GM12891 (cell line): ENCODE results near the gene RNF150.

ENCODE experiments used
- DNase-seq: peaks from one replicate; pipeline ENCODE4 v3.0.0; 2011; ENCODE audit warnings: low spot score; ENCODE audit not compliant: insufficient read length
- FAIRE-seq: peaks from 2 replicates; lab custom pipeline; 2011; peaks lifted over from hg19 to GRCh38; lab: Jason Lieb, UNC
- PAX5 ChIP-seq: IDR thresholded peaks from 2 replicates; pipeline ENCODE4 v1.6.1; 2011; ENCODE audit warnings: low read length, moderate library complexity, mild to moderate bottlenecking; ENCODE audit not compliant: insufficient read depth, severe bottlenecking
- POLR2A ChIP-seq: IDR thresholded peaks from 2 replicates; pipeline ENCODE4 v1.6.1; 2011; ENCODE audit warnings: low read depth, low read length, control low read depth
- POLR2AphosphoS5 ChIP-seq: IDR thresholded peaks from 2 replicates; pipeline ENCODE4 v1.6.1; 2011; ENCODE audit warnings: low read depth, low read length, control low read depth
- POU2F2 ChIP-seq: IDR thresholded peaks from 2 replicates; pipeline ENCODE4 v1.6.1; 2011; ENCODE audit warnings: low read depth, mild to moderate bottlenecking, control low read depth, low read length, moderate library complexity
- SPI1 ChIP-seq: IDR thresholded peaks from 2 replicates; pipeline ENCODE4 v1.6.1; 2011; ENCODE audit warnings: low read depth, low read length, control low read depth
- TAF1 ChIP-seq: IDR thresholded peaks from 2 replicates; pipeline ENCODE4 v1.6.1; 2011; ENCODE audit warnings: low read depth, low read length, control low read depth

RNF150 gene

DNA sequence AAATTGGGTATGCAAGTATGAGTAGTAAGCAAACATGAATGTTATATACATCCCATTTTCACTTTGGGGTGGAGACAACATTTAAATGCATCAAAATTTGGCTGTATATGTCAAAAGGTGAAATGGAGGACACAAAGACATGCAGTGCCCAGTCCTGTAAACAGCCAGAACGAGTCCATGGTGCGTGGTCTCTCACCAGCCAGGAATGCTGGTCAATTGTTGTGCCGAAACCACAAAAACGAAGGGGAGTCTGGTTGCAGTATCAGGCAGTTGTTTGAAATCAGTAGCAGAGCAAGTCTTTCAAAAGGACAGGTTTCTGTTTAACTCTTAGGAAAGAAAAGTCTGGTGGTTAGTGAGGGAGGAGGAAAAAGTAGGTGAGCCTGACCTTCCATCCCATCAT, 22.3 kb upstream of the RNF150 start:
- TF ChIP-seq SPI1: no peak
- TF ChIP-seq POU2F2: no peak
- TF ChIP-seq POLR2AphosphoS5: no peak
- DNase-seq (no peak), FAIRE-seq (no peak)

DNA sequence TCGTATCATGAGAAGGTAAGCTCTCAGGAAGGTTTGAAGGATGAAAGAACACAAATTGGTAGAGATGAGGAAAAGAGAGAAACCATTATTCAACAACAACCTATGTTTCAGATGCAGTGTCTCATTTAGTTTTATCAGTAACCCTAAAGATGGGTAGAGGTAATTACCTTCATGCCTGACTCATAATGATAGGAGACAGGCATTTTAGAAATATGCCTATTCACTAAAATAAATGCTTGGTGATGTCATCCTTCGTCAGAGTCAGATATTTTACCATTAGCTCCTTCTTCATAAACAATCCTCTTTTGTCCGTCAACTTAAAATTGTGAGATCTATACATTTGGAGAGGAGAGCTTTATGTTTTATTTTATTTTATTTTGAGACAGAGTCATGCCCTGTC, 21.5 kb upstream of the RNF150 start:
- no peak for TF ChIP-seq TAF1
- no peak for TF ChIP-seq POLR2A
- TF ChIP-seq SPI1: no peak
- TF ChIP-seq POU2F2: no peak
- TF ChIP-seq PAX5: no peak
- TF ChIP-seq POLR2AphosphoS5: no peak
- FAIRE-seq: no peak
- no peak for DNase-seq

DNA sequence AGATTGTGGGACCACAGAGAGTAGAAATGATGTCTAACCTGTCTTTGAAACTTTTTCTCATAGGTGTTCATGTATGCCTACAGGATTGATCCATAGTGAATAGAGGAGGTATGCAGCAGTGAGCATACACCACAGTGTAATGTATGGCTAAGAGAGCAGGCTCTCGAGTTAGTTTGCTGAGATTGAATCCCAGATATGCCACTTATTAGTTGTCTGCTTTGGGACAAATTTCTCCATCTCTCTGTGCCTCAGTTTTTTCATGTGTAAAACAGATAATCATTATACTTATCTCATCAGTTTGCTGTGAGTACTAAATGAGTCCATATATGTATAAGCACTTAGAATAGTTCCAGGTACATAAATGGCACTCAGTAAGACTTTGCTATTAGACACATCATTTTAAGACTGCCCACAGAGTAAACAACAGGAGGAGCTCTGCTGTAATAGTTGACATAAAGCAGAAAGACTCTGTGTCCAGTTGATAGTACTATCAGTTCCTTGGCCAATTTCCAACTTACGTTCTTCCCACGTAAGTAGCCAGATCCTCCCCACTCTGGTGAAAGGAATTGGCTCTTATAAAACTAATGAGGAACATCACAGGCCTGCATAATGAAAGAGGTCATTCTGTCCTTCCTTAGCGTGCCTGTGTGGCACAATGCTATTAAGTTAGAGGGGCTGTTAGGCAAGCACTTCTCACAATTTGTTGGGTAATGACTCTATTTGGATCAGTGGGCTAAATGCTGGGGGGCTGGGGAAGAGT, 20.7 kb upstream of the RNF150 start:
- DNase-seq (no peak), FAIRE-seq (no peak)
- TF ChIP-seq TAF1 (no peak), POLR2AphosphoS5 (no peak), PAX5 (no peak), POLR2A (no peak), SPI1 (no peak), POU2F2 (no peak)

DNA sequence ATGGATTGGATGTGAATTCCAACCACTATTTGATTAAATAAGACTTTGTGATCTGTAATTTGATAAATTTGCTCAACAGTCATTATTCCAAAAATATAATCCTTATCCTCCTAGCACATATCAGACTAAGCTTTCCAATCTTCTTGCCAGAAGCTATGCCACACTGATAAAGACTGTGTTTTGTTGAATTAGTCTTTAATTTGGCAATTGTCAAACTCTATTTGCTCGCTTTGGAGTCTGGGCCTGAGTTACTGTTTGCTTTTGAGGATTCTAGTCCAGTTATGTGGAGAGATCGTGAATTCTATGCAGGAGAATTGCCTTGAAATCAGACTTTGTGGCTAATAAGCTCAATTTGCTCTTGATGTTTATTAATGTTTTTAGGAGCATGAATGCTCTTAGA, 10.9 kb upstream of the RNF150 start:
- FAIRE-seq: no peak
- no peak for DNase-seq
- TF ChIP-seq TAF1 (no peak), PAX5 (no peak), POLR2AphosphoS5 (no peak), POU2F2 (no peak), POLR2A (no peak), SPI1 (no peak)

DNA sequence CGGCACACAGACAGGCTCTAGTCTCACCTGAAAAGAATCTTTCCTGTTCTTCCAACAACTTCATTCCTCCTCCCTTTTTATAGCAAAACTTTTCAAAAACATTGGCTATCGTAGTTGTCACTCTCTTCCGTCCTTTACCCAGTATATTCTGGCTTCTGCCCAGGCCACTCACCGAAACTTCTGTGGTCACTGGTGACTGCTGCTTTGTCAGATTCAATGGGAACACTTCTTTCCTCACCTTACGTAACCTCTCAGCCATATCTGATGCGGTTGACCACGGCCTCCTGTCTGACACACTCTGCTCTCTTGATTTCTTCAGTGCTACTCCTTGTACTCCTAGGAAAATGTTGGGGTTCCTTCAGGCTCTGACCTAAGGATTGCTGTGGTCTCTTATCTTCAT, 9.2 kb upstream of the RNF150 start:
- no peak for DNase-seq
- TF ChIP-seq POLR2AphosphoS5 (no peak), TAF1 (no peak), POU2F2 (no peak)
- no peak for FAIRE-seq

DNA sequence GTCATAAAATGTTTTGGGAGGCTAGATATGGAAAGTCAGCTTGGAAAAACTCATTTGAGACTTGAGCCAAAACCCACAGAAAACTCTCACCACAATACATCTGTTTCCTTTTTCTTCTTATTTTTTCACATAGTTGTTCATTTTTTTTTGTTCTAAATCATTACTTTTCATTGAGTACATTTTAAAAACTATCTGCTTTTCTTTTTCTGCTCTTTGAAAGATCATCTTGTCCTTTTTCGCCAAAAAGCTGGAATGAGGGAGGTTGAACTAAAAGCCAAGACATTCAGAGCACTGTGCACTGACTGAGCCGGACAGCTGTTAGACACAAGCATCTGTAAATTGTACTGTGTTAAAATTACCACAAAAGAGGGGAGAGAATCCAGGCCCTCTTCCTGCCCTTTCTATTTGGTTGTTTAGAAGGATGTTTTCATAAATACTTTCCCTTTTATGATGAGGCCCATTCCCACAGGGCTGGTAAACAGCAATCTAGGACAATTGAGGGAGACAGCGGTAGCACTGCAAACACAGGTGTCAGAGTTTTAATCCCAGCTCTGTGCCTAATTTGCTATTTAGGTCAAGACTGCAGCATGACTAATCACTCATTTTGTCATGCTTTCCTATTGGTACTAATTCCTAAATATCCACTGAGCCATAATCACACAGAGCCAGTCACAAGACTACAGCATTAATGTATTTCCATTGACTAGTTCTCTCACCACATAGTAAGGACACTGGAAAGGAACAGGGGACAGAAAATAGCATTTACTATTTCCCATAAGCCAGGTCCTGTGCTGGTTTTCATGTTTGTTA, 7.3 kb upstream of the RNF150 start:
- TF ChIP-seq POLR2AphosphoS5 (no peak), TAF1 (no peak), POU2F2 (no peak), SPI1 (no peak), POLR2A (no peak), PAX5 (no peak)
- no peak for DNase-seq
- peak; percentile 23 for FAIRE-seq

DNA sequence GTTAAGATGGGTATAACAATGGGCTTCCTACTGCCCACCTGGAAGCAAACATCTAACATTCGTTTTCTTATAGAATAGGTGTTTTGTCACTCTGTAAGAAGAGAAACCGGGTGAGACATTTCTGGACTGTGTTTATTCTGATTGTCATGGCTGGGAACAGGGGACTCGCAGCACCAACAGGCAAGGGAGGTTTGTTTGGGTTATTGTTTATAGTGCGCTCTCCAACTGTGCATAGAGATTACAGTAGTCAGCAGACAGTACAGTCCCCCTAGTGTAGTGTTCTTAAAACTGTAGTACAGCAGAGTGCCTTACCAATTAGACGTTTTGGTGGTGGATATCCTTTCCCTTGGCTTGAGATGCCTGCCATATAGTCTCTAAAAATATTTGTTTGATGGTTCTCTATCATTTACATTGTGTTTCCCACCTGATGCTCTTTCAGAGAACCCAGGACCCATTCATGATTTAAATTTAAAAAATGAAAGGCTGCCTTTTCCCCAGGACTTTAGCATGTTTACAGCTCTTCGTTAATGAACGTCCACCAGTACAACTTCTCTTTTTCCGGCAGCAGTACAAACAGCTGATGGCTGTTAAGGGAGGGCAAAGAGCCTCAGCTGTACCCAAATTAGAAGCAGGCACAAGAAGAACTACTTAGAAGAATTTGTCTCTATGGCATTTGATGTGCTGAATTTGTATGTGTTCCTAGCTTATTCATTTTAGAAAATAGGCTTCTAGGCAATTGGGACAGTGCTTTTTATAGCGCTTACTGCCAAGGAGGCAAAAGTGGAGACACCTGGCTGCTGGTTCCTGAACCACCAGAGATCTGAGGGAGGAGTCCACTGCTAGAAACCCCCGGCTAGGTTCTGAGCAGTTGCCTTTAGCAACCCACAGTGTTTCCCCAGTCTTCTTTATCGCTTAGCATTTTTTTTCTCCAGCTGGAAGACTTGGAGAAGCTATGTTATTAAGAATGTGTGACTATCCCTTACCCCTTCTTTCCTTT, 1.0 kb upstream of the RNF150 start:
- DNase-seq: no peak
- no peak for FAIRE-seq

DNA sequence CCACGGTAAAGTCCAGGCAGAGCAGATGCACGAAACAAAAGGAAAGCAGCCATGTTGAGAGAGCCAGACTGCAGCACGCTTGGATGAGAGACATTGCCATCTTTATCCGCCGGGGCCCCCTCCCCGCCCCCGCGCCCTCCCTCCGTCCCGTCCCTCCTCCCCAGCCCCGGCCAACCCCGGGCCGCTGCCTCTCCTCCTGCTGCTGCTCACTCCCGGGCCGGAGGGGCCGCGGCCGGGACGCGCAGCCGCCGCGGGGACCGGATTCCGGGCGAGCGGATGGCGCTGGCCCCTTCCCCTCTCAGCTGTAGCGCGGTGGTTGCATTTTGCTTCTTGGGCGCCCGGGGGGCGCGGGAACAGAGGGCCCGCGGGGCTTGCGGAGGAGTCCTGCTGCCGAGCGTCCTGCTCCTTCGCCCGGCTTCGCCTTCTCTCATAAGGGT, 542 bp downstream of the RNF150 start:
- no peak for TF ChIP-seq POLR2A
- no peak for TF ChIP-seq POLR2AphosphoS5
- no peak for TF ChIP-seq POU2F2
- DNase-seq (peak; percentile 25), FAIRE-seq (no peak)

More for the DNA sequence above, 1.0 kb upstream of the RNF150 start:
- no peak for TF ChIP-seq POU2F2
- no peak for TF ChIP-seq PAX5

DNA sequence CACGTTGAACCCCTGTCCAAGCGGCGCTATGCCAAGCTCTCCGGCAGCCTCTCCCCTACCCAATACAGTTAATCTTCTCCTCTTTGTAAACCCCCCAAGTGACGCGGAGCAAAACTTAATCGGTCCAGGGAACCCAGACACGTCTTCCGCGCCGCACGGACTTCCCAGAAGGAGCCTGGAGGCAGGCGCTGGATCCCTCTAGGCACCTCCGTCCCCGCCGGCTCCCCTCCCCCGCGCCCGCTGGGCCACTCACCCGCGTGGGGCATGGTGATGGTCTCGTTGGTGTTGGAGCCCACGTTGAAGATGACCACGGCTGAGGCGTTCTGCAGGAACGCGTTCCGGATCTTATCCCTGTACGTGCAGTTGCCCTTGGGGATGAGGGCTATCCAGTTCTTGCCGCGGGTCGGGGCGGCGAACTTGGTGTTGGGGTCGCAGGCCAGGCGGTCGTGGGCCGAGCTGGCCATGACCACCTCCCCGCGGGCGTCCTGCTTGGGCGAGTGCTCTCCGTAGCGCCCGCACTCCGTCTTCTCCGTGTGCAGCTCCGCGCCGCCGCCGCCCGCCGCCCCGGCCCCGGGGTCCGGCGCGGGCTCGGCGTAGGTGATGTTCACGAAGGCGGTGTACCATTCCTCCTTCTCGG, 1.1 kb downstream of the RNF150 start:
- no peak for DNase-seq
- TF ChIP-seq POU2F2: no peak
- TF ChIP-seq POLR2A: no peak
- no peak for TF ChIP-seq SPI1
- TF ChIP-seq PAX5: no peak
- no peak for TF ChIP-seq POLR2AphosphoS5
- no peak for TF ChIP-seq TAF1
- no peak for FAIRE-seq
